Activated gamma-delta T cell (primary cell): Measurements from ENCODE around the gene UBASH3A.
"Not testable (repeated sequence)": the region's sequence is repeated elsewhere in the genome, so short reads cannot be mapped to it uniquely, and the experiment has no call there.

ENCODE experiments used
- DNase-seq: peaks from one replicate; lab custom pipeline; 2025; lab: John Stamatoyannopoulos, UW

The UBASH3A gene

GRCh38 chr21:42467140-42467983 is 63.7 kb downstream of the UBASH3A start:
- no peak for DNase-seq

DNA sequence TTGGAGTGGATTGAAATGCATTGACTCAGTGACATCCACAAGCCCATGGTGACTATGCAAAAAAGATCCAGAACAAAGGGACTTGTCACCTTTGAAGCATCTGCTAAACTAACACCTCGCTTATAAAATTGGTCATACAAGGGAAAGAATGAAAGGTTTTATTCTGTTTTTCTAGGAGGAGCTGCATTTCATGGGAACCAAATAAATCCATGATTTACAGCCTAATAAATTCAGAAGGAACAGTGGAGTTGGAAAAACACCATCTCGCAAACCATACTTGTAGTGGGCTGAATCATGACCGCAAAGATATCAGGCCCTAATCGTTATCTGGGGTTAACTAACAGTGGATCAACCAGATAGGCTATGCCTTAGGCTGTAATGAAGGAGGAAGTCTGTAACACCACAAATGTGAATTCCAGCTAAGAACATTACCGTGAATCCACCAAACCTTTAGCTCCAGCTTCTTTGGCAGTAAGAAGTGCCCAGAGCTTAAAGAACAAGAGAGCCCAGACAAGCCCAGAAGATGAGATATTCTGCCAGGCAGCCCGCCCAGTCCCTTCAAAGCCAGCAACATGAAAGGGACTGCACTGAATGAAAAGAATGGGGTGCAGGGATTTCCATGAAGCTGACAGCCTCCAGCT is 64.9 kb downstream of the UBASH3A start:
- no peak for DNase-seq

DNA sequence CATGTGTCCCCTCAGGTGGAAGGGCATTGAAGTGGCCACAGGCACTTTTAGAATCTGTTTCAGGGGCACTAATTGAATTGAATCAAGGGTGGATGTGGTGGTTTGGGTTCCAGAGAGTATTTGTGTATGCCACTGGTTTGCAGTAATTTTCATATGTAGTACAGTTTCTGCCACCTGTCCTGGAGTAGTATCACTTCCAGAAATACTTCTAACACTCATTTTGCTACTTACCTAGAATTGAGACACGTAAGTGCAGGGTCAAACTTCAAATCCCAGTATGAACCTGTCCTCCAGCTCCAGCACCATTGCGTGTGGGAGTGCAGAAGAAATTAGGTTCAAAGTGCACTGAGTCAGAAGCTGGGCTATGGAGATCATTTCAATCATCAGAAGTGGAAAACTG is 65.6 kb downstream of the UBASH3A start:
- no peak for DNase-seq

DNA sequence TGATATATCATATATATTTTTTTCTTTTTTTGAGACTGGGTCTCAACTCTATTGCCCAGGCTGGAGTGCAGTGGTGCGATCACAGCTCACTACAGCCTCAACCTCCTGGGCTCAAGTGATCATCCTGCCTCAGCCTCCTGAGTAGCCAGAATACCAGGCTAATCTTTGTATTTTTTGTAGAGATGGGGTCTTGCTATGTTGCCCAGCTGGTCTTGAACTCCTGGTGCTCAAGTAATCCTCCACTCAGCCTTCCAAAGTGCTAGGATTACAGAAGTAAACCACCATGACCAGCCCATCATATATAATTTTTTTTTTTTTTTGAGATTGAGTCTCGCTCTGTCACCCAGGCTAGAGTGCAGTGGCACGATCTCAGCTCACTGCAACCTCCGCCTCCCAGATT is 66.0 kb downstream of the UBASH3A start:
- not testable (repeated sequence) for DNase-seq

DNA sequence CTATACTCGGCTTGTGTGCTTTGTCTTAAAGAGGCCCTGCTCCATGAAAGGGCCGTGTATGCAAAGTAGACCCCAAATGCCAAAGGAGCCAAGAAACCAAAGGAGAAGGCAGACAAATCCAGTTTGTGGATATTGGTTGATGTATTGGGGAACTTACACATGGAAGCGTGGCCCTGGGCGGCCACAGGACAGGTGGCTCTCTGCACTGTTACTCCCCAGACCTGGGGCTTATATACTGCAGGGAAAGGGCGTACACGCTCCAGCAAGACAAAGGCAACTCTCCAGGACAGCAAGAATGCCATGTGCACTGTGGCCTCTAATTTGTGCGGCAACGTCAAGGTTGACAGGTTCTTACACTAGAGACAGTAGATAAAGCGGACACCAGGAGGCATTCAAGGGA is 67.5 kb downstream of the UBASH3A start:
- no peak for DNase-seq

DNA sequence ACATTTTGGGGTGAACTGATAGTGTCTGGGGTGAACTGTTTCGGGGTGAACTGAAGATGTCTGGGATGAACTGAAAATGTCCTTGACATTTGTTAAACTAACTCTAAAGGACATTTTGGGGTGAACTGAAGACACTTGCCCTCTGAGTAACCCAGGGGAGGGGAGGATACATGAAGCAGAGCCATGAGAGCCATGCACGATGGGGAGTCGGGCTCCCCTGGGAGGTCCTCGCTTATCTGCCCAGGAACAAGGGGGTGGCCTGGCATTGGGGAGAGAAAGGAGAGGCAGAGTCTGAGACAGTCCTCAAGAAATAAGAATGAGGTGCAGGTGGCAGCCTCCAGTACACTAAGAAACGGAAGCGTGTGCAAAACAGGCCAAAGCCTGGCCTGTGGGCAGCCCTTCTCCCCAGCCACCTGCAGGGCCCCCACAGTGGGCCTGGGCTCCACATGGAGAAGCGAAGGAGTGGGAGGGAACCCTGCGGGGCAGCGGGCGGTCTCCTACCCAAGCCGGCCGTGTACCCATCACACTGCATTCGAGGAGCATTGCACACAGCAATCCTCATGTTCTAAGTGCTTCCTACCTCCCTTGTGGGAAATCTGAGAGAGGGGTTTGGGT is 68.1 kb downstream of the UBASH3A start:
- no peak for DNase-seq

DNA sequence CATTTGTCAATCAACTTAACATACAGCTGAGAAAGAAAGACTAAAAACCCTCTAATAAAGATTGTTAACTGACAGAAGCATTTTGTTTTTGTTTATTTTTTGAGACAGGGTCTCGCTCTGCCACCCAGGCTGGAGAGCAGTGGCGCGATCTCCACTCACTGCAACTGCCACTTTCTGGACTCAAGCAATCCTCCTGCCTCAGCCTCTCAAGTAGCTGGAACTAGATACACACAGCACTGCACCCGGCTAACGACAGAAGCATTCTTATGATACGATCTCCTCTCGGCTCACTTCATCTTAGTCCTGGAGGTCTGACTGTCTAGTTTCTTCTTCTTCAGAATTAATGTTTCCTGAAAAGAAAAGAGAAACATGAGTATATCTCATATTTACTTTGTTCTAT is 68.8 kb downstream of the UBASH3A start:
- DNase-seq = no peak

DNA sequence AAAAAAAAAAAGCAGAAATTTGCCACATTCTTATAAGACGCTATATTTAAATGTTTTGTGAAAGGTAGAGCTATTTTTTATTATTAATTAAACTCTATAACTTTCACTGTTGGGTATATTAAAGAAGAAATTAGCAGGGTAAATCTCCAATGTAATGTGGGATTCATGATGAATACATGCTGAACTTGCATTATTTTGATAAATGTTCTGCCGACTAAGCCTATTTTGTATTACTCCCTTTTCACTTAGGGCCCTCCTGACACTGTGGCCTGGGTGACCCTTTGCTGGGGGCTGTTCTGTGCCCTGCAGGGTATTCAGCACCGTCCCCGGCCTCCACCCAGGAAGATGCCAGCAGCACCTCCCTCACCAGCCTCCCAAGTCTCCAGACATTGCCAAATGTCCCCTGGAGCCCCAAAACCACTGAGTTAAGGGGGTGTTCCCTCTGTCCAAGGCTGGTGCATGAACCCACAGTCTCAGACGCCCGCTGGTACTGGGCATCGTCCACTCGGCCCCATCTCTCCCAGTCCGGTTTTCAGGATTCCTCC is 69.9 kb downstream of the UBASH3A start:
- no peak for DNase-seq

GRCh38 chr21:42474043-42474831 is 70.5 kb downstream of the UBASH3A start:
- DNase-seq = no peak

- DNase-seq = no peak
Measured at GRCh38 chr21:42475036-42475435, 71.3 kb downstream of the UBASH3A start.

DNA sequence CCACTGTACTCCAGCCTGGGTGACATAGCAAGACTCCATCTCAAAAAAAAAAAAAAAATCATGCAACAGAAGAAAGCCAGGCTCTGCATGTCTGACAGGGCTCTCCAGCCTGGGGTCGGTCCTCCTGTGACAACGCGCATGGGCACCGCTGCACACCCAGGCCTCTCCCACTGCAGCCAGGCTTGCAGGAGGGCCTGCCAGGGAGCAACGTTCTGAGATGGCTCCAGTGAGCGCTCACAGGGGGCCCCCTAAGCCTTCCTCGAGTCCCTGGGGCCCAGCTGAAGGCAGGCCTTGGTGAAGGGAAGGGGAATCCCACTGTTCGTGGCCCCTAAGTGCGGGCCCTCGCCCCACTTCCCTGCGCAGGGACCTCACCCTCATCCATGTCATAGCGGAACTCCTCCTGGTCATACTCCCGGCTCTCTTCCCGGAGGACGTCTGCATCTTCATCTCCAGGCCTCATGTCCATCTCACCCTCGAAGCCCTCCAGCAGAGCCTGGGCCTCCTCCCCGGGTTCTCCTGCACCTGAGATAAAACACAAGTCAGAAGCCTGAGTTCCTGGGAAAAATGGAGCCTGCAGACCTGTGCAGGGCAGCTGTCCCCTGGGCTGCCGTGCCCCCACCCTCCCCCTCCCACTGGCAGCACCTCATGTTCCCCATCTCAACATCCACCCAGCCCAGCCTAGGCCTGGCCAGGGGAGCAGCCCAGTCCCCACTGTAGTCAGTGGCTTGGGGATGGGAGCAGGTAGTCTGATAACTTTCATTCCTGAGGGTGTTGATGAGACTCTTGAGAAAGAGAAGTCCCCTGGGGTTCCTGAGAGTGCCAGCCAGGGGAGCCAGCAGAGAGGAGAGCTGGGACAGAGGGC is 72.1 kb downstream of the UBASH3A start:
- no peak for DNase-seq

DNA sequence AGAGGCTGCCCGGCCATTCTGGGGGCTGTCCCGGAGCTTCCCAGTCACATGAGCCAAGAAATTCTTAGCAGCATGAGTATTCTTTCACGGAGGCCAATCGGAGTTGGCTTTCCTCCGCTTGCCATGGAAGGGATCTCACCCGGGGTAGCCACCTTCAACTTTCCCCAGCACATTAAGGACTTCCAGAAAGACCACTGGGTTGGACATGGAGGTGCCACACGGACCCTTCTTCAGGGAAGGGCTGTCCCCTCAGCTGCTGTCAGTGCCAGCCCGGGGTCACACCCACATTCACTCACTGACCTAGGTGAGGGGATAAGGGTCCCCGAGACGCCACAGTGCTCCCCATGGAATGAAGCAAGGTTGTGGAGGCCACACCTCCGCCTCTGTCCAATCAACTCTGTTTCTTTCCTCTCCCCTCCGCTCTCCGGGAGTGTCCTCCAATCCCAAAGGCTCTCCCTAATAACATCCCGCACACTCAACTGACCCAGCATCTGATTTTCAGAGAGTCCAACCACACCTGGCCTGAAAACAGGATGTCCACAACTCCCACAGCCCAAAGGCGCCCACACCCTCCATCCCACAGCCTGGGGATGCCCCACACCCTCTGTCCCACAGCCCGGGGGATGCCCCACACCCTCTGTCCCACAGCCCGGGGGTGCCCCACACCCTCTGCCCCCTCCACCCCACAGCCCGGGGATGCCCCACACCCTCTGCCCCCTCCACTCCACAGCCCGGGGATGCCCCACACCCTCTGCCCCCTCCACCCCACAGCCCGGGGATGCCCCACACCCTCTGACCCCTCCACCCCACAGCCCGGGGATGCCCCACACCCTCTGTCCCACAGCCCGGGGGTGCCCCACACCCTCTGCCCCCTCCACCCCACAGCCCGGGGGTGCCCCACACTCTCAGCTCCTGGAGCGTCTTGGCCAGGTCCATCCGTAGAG is 73.0 kb downstream of the UBASH3A start:
- no peak for DNase-seq

DNA sequence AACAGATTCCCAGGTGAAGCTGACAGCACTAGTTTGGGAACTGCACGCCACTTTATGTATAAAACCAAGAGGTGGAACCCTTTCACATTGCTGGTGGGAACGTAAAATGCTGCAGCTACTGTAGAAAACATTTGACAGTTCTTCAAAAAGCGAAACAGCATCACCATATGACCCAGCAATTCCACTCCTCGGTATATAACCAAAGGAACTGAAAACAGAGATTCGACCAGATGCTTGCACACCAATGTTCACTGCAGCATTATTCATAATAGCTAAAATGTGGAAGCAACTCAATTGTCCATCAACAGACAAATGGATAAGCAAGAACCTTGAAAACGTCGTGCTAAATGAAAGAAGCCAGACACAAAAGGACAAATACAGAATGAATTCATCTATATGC is 74.8 kb downstream of the UBASH3A start:
- no peak for DNase-seq

DNA sequence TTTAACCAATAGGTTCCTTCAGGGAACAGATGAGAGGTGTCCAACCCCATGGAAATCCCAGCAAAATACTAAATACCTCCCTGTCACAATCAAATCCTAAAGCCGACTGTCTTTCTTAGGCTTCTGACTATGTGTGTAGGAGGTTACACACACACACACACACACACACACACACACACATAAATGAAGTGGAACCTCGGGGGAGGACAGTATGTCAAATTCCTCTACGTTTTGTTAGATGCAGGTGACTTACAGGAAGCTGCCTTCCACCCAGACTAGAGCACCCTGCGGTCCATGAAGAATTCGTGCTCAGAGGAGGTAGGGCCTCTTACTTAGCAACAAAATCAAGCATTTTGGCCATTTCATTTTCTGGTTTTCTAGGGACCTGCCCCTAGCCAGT is 75.9 kb downstream of the UBASH3A start:
- DNase-seq = no peak

GRCh38 chr21:42480736-42481135 is 77.0 kb downstream of the UBASH3A start:
- DNase-seq = no peak

- no peak for DNase-seq
Measured at GRCh38 chr21:42481169-42481568, 77.5 kb downstream of the UBASH3A start.

- no peak for DNase-seq
Measured at GRCh38 chr21:42484966-42485365, 81.3 kb downstream of the UBASH3A start.

- no peak for DNase-seq
Measured at GRCh38 chr21:42486072-42486471, 82.4 kb downstream of the UBASH3A start.

- no peak for DNase-seq
Measured at GRCh38 chr21:42486531-42486930, 82.8 kb downstream of the UBASH3A start.

- no peak for DNase-seq
Measured at GRCh38 chr21:42489006-42489563, 85.4 kb downstream of the UBASH3A start.
